Measurements from ENCODE around the gene EXOG. TPM values are rescaled to one million over a fixed set of nuclear protein-coding genes. Genes with fewer than 3 reads are reported as not detected.

Gene EXOG
- total RNA-seq, 1 donor from 2014 or later, result 11.2 TPM

- intact Hi-C loops (cut with DNase I), result loop anchor here (10.0 kb wide), 1 partner anchor 538 kb away; no protein-coding TSS in a partner anchor
- H3K4me3 ChIP-seq, result peak overlapping the region; percentile 86 to 88
- H3K9me3 ChIP-seq, result no peaks in the 10 kb centered on the region
- TF ChIP-seq CTCF (IDR thresholded peaks at IDR 0.05), result no peak
- peaks cover 0 to 4% of the 10 kb centered on the region in 2 donors for H3K4me1 ChIP-seq
- DNase-seq (ENCODE audit: low spot score in 2 of 2), result no peak
- no peaks in the 10 kb centered on the region for H3K27me3 ChIP-seq
- H3K27ac ChIP-seq, result no peak overlapping the region
- H3K36me3 ChIP-seq, result peaks cover 0 to 8% of the 10 kb centered on the region in 2 donors
Measured at GRCh38 chr3:38497031-38497430, 891 bp downstream of the EXOG start.

- Histone ChIP-seq H3K9me3 (no peaks in the 10 kb centered on the region), H3K4me3 (no peak overlapping the region), H3K27ac (no peak overlapping the region), H3K36me3 (peaks cover 12 to 44% of the 10 kb centered on the region in 2 donors), H3K27me3 (no peaks in the 10 kb centered on the region), H3K4me1 (peaks cover 0 to 4% of the 10 kb centered on the region in 2 donors)
- intact Hi-C loops (cut with DNase I), result no loop called here
- TF ChIP-seq CTCF (IDR thresholded peaks at IDR 0.05), result no peak
- no peak for DNase-seq (ENCODE audit: low spot score in 2 of 2)
Measured at GRCh38 chr3:38500688-38501417, 4.7 kb downstream of the EXOG start.

- peaks cover 21 to 61% of the 10 kb centered on the region in 2 donors for H3K36me3 ChIP-seq
- no peak overlapping the region for H3K27ac ChIP-seq
- intact Hi-C loops (cut with DNase I), result no loop called here
- no peak for TF ChIP-seq CTCF (IDR thresholded peaks at IDR 0.05)
- no peaks in the 10 kb centered on the region for H3K27me3 ChIP-seq
- H3K4me1 ChIP-seq, result no peaks in the 10 kb centered on the region
- H3K9me3 ChIP-seq, result no peaks in the 10 kb centered on the region
- DNase-seq (ENCODE audit: low spot score in 2 of 2), result no peak
- H3K4me3 ChIP-seq, result no peak overlapping the region
Measured at GRCh38 chr3:38507120-38507519, 11.0 kb downstream of the EXOG start.

- Histone ChIP-seq H3K9me3 (no peaks in the 10 kb centered on the region), H3K27me3 (no peaks in the 10 kb centered on the region), H3K4me1 (no peaks in the 10 kb centered on the region), H3K4me3 (no peak overlapping the region), H3K36me3 (peaks cover 22 to 54% of the 10 kb centered on the region in 2 donors), H3K27ac (no peak overlapping the region)
- DNase-seq (ENCODE audit: low spot score in 2 of 2), result no peak
- intact Hi-C loops (cut with DNase I), result no loop called here
- TF ChIP-seq CTCF (IDR thresholded peaks at IDR 0.05), result no peak
Measured at GRCh38 chr3:38509732-38510131, 13.6 kb downstream of the EXOG start.

- no peak for TF ChIP-seq CTCF (IDR thresholded peaks at IDR 0.05)
- Histone ChIP-seq H3K36me3 (peaks cover 23 to 53% of the 10 kb centered on the region in 2 donors), H3K4me1 (no peaks in the 10 kb centered on the region), H3K9me3 (no peaks in the 10 kb centered on the region), H3K27me3 (no peaks in the 10 kb centered on the region), H3K27ac (no peak overlapping the region), H3K4me3 (no peak overlapping the region)
- intact Hi-C loops (cut with DNase I), result no loop called here
- DNase-seq (ENCODE audit: low spot score in 2 of 2), result no peak
Measured at GRCh38 chr3:38510631-38511030, 14.5 kb downstream of the EXOG start.

Measured in ascending aorta (tissue), 2 donors.